ENCODE measurements around the gene SLC16A8. TPM values are rescaled to one million over a fixed set of nuclear protein-coding genes. Genes with fewer than 3 reads are reported as not detected.

The SLC16A8 gene
- total and polyA plus RNA-seq, 7 donors: 0.23 to 1.0 (median 0.29) TPM; not detected in 3

GRCh38 chr22:38114484-38115398, 30.8 kb upstream of the SLC16A8 start:
- peak; percentile 89 to 95 (median 90) for ATAC-seq
- peak; percentile 86 to 94 for DNase-seq
- Histone ChIP-seq H3K4me3 (no peak overlapping the region), H3K4me1 (no peaks in the 10 kb centered on the region), H3K27ac (no peak overlapping the region), H3K9me3 (no peaks in the 10 kb centered on the region), H3K27me3 (ENCODE audit: insufficient read depth in 3 of 3, low read length in 2 of 3) (no peaks in the 10 kb centered on the region), H3K36me3 (ENCODE audit: insufficient read depth in 1 of 2, low read depth in 1 of 2) (peaks cover 0 to 3% of the 10 kb centered on the region in 2 donors)
- peak; percentile 88 for TF ChIP-seq CTCF (IDR thresholded peaks at IDR 0.05)
- intact Hi-C loops (cut with DNase I): loop anchor here (2.0 to 10.0 kb wide), 3 partner anchors 53 to 238 kb away; partner anchors contain the start of gene MAFF (in 2 of the 2)
- 53 to 58% (median 53%) methylated on average over 31 to 32 of the region's 32 CpGs for WGBS, 3 donors

GRCh38 chr22:38112381-38112780, 28.4 kb upstream of the SLC16A8 start:
- no peak for ATAC-seq
- Histone ChIP-seq H3K9me3 (no peaks in the 10 kb centered on the region), H3K36me3 (ENCODE audit: insufficient read depth in 1 of 2, low read depth in 1 of 2) (no peaks in the 10 kb centered on the region), H3K4me3 (no peak overlapping the region), H3K27me3 (ENCODE audit: insufficient read depth in 3 of 3, low read length in 2 of 3) (no peaks in the 10 kb centered on the region), H3K4me1 (no peaks in the 10 kb centered on the region), H3K27ac (no peak overlapping the region)
- WGBS, 3 donors: 92 to 97% (median 93%) methylated on average over 11 to 22 of the region's 22 CpGs
- TF ChIP-seq CTCF (IDR thresholded peaks at IDR 0.05): no peak
- DNase-seq: no peak
- intact Hi-C loops (cut with DNase I): loop anchor here (5.0 to 10.0 kb wide), 2 partner anchors 55 to 92 kb away; partner anchors contain the start of gene MAFF (in 2 of the 2)

GRCh38 chr22:38111925-38112355, 28.0 kb upstream of the SLC16A8 start:
- ATAC-seq (no peak), DNase-seq (no peak)
- Histone ChIP-seq H3K4me3 (no peak overlapping the region), H3K27me3 (ENCODE audit: insufficient read depth in 3 of 3, low read length in 2 of 3) (no peaks in the 10 kb centered on the region), H3K36me3 (ENCODE audit: insufficient read depth in 1 of 2, low read depth in 1 of 2) (no peaks in the 10 kb centered on the region), H3K4me1 (no peaks in the 10 kb centered on the region), H3K9me3 (no peaks in the 10 kb centered on the region), H3K27ac (no peak overlapping the region)
- TF ChIP-seq CTCF (IDR thresholded peaks at IDR 0.05): no peak
- intact Hi-C loops (cut with DNase I): loop anchor here (5.0 to 10.0 kb wide), 2 partner anchors 55 to 93 kb away; partner anchors contain the start of gene MAFF (in 2 of the 2)
- WGBS, 3 donors: 73 to 83% (median 77%) methylated on average over 11 of the region's 11 CpGs

GRCh38 chr22:38110863-38111852, 27.2 kb upstream of the SLC16A8 start:
- H3K36me3 ChIP-seq (ENCODE audit: insufficient read depth in 1 of 2, low read depth in 1 of 2): no peaks in the 10 kb centered on the region
- H3K27ac ChIP-seq: no peak overlapping the region
- no peak overlapping the region for H3K4me3 ChIP-seq
- no peak for DNase-seq
- no peaks in the 10 kb centered on the region for H3K4me1 ChIP-seq
- WGBS, 3 donors: 82 to 88% (median 86%) methylated on average over 30 of the region's 30 CpGs
- intact Hi-C loops (cut with DNase I): loop anchor here (5.0 to 10.0 kb wide), 2 partner anchors 56 to 94 kb away; partner anchors contain the start of gene MAFF (in 2 of the 2)
- no peak for TF ChIP-seq CTCF (IDR thresholded peaks at IDR 0.05)
- no peaks in the 10 kb centered on the region for H3K9me3 ChIP-seq
- no peak for ATAC-seq
- H3K27me3 ChIP-seq (ENCODE audit: insufficient read depth in 3 of 3, low read length in 2 of 3): no peaks in the 10 kb centered on the region

Measured in psoas muscle (tissue), 8 donors.